Endothelial cell of umbilical vein (primary cell): ENCODE results near the gene EEF1AKMT4. TPM values are rescaled to one million over a fixed set of nuclear protein-coding genes. Genes with fewer than 3 reads are reported as not detected.
"Not testable (repeated sequence)": the region's sequence is repeated elsewhere in the genome, so short reads cannot be mapped to it uniquely, and the experiment has no call there.

ENCODE experiments used
- BruUV-seq: library from RNA; stranded (reverse); fragments of 400-500 nt; replicated peaks from 2 replicates; lab custom pipeline; 2021; lab: Mats Ljungman, UMichigan
- CTCF ChIA-PET: fragments of 300-600, 350-600 bp; sonication (Branson Sonifier 250); formaldehyde crosslinking; loops from one replicate; lab custom pipeline; 2021; ENCODE audit warnings: antibody characterized with exemption, inconsistent platforms; lab: Charles Lee
- POLR2A ChIA-PET: fragments of 300-600, 350-600 bp; sonication (Branson Sonifier 250); formaldehyde crosslinking; loops from one replicate; lab custom pipeline; 2021; ENCODE audit warnings: antibody characterized with exemption, inconsistent platforms; lab: Charles Lee
- DNase-seq: peaks from one replicate; pipeline ENCODE4 v3.0.0-alpha.2; 2011; ENCODE audit warnings: low read depth, low spot score
- FAIRE-seq: peaks from 2 replicates; lab custom pipeline; 2011; peaks lifted over from hg19 to GRCh38; lab: Jason Lieb, UNC
- H2AFZ ChIP-seq: 2 replicates; pipeline ENCODE4 v1.6.0; 2012; ENCODE audit warnings: low read depth, low read length, control low read depth, inconsistent platforms
- H3K27ac ChIP-seq: 2 replicates; pipeline ENCODE4 v1.5.1; 2011; ENCODE audit warnings: low read depth, mild to moderate bottlenecking, control low read depth, low read length, moderate library complexity; ENCODE audit not compliant: insufficient read depth
- H3K27me3 ChIP-seq, 2 experiments: 2 replicates each; pipeline versions ENCODE4 v1.6.0 to v1.6.1; 2011; ENCODE audit warnings: low read length in 2 of 2, mixed read lengths in 1 of 2; ENCODE audit not compliant: control insufficient read depth in 2 of 2, insufficient read depth in 2 of 2
- H3K36me3 ChIP-seq, 2 experiments: 2 replicates in 1 of 2; 3 replicates in 1 of 2; pipeline ENCODE4 v1.5.1; 2011; ENCODE audit warnings: low read length in 2 of 2, mild to moderate bottlenecking in 1 of 2, moderate library complexity in 1 of 2; ENCODE audit not compliant: control insufficient read depth in 2 of 2, insufficient read depth in 2 of 2; ENCODE audit errors: extremely low read depth in 1 of 2
- H3K4me1 ChIP-seq: 3 replicates; pipeline ENCODE4 v1.5.1; 2011; ENCODE audit warnings: mild to moderate bottlenecking, low read length; ENCODE audit not compliant: control insufficient read depth, insufficient read depth; ENCODE audit errors: extremely low read depth
- H3K4me2 ChIP-seq: 2 replicates; pipeline ENCODE4 v1.6.1; 2011; ENCODE audit warnings: low read length, control low read depth, mixed read lengths; ENCODE audit not compliant: insufficient read depth
- H3K4me3 ChIP-seq, 3 experiments: fragments of 200-600 bp in 1 of 3; sonication (generic), shearing (Covaris generic) in 1 of 3; replicated peaks in 1 of 3; 2 replicates each; pipeline ENCODE4 v1.5.1; 2011 to 2016; ENCODE audit warnings: control low read depth in 3 of 3, low read length in 3 of 3, mild to moderate bottlenecking in 2 of 3, inconsistent platforms in 1 of 3, low read depth in 1 of 3, moderate library complexity in 1 of 3; ENCODE audit not compliant: insufficient read depth in 1 of 3
- H3K79me2 ChIP-seq: 2 replicates; pipeline ENCODE4 v1.6.0; 2012; ENCODE audit warnings: low read length, inconsistent platforms; ENCODE audit not compliant: control insufficient read depth, insufficient read depth
- H3K9ac ChIP-seq: replicated peaks from 2 replicates; pipeline ENCODE3; 2011; ENCODE audit warnings: low read length, control low read depth; ENCODE audit not compliant: insufficient read depth; ENCODE audit errors: extremely low read depth
- H3K9me1 ChIP-seq: replicated peaks from 3 replicates; pipeline ENCODE4 v1.6.0; 2011; ENCODE audit warnings: mild to moderate bottlenecking, low read length; ENCODE audit not compliant: control insufficient read depth, insufficient read depth; ENCODE audit errors: extremely low read depth
- H3K9me3 ChIP-seq: replicated peaks from 2 replicates; pipeline ENCODE4 v1.5.1; 2012; ENCODE audit warnings: low read length, inconsistent platforms; ENCODE audit not compliant: control insufficient read depth, insufficient read depth
- H4K20me1 ChIP-seq: replicated peaks from 2 replicates; pipeline ENCODE3; 2011; ENCODE audit warnings: mild to moderate bottlenecking, low read length; ENCODE audit not compliant: control insufficient read depth, insufficient read depth; ENCODE audit errors: extremely low read depth
- CTCF ChIP-seq, 2 donors: IDR thresholded peaks; 1 replicate in 1 of 2; 2 replicates in 1 of 2; pipeline ENCODE4 v1.5.1; 2011; ENCODE audit warnings: low read length in 2 of 2, mild to moderate bottlenecking in 2 of 2, moderate library complexity in 2 of 2, control low read depth in 1 of 2, inconsistent platforms in 1 of 2, low read depth in 1 of 2; ENCODE audit not compliant: insufficient read depth in 1 of 2; ENCODE audit errors: extremely low read depth in 1 of 2
- EZH2 ChIP-seq: IDR thresholded peaks from 2 replicates; pipeline ENCODE4 v1.6.1; 2012; ENCODE audit warnings: borderline replicate concordance, low read depth, mild to moderate bottlenecking, moderate library complexity, low read length, inconsistent platforms; ENCODE audit not compliant: severe bottlenecking
- JUN ChIP-seq: IDR thresholded peaks from 2 replicates; pipeline ENCODE4 v1.6.1; 2011; ENCODE audit warnings: borderline replicate concordance, low read depth; ENCODE audit not compliant: insufficient read length, insufficient read depth
- POLR2A ChIP-seq: IDR thresholded peaks from 2 replicates; pipeline ENCODE4 v1.6.1; 2012; ENCODE audit warnings: low read depth, mild to moderate bottlenecking, control low read depth, low read length
- POLR2AphosphoS5 ChIP-seq: IDR thresholded peaks from 2 replicates; pipeline ENCODE4 v1.6.1; 2012; ENCODE audit warnings: low read depth, mild to moderate bottlenecking, control low read depth, low read length, moderate library complexity; ENCODE audit not compliant: insufficient read depth
- dilution Hi-C: fragments of 300-500 bp; cut with MboI; formaldehyde crosslinking; loops from one replicate; pipeline ENCODE4 v1.15.0; 2019; ENCODE audit warnings: low sequenced_read_pairs; ENCODE audit not compliant: extremely low pct_ligation_motif_present
- intact Hi-C: fragments of 100-400 bp; cut with micrococcal nuclease; formaldehyde crosslinking; loops from one replicate; pipeline ENCODE4 v1.10.0; 2022
- polyA plus RNA-seq, 4 experiments: library from polyadenylated mRNA; depleted of rRNA in 3 of 4; stranded (reverse) in 3 of 4; unstranded in 1 of 4; fragments of >200 nt; gene quantifications; 2 replicates each; pipeline versions ENCODE4 v1.2.1 to v1.2.3, GENCODE V29; 2011 to 2012; ENCODE audit warnings: missing spikeins in 1 of 4
- total RNA-seq: library from RNA; stranded (reverse); gene quantifications from 2 replicates; pipeline ENCODE4 v1.2.3, GENCODE V29; 2021

The EEF1AKMT4 gene
- total and polyA plus RNA-seq, 2 donors (not counting 3 experiments of a cell fraction or from before 2014, with no cell fraction given): 3.4 to 8.0 TPM

GRCh38 chr3:184261854-184262763 is 12.6 kb downstream of the EEF1AKMT4 start:
- H3K4me3 ChIP-seq: peak overlapping the region in 2 of 3 experiments; percentile 24 to 28
- peak overlapping the region; percentile 58 for H3K4me2 ChIP-seq
- no peaks in the 10 kb centered on the region for H3K79me2 ChIP-seq
- H3K9me1 ChIP-seq: no peaks in the 10 kb centered on the region
- H3K27me3 ChIP-seq: peaks cover 26 to 36% of the 10 kb centered on the region in 2 experiments
- TF ChIP-seq EZH2: peak; percentile 69
- TF ChIP-seq JUN: no peak
- TF ChIP-seq POLR2A: no peak
- ChIA-PET CTCF (interaction anchor here (1.3 to 3.2 kb wide), 3 partner anchors 11 to 34 kb away, joined by 4 to 15 read pairs (median 6); partner anchors contain the start of gene EEF1AKMT4), POLR2A (no interaction called here)
- FAIRE-seq (no peak), DNase-seq (peak; percentile 20)
- no peak overlapping the region for H3K27ac ChIP-seq
- no peaks in the 10 kb centered on the region for H3K9me3 ChIP-seq
- peaks cover 13% of the 10 kb centered on the region for H3K4me1 ChIP-seq
- BruUV-seq: no TSS peak
- H3K36me3 ChIP-seq: no peaks in the 10 kb centered on the region
- dilution Hi-C loops (no loop called here), intact Hi-C loops (no loop called here)
- H3K9ac ChIP-seq: no peak overlapping the region
- H4K20me1 ChIP-seq: no peaks in the 10 kb centered on the region
- H2AFZ ChIP-seq: peak overlapping the region; percentile 9

- TF ChIP-seq CTCF (IDR thresholded peaks at IDR 0.05; ENCODE audit: extremely low read depth in 1 of 2, insufficient read depth in 1 of 2, low read depth in 1 of 2, low read length in 2 of 2): no peak
- no peak for TF ChIP-seq POLR2A
- TF ChIP-seq POLR2AphosphoS5: no peak
- no peaks in the 10 kb centered on the region for H3K79me2 ChIP-seq
- H3K4me1 ChIP-seq: peaks cover 13% of the 10 kb centered on the region
- ChIA-PET CTCF (interaction anchor here (1.7 kb wide), 1 partner anchor 35 kb away, joined by 6 read pairs; no protein-coding TSS in a partner anchor), POLR2A (no interaction called here)
- no peaks in the 10 kb centered on the region for H4K20me1 ChIP-seq
- no peaks in the 10 kb centered on the region for H3K9me1 ChIP-seq
- H3K27ac ChIP-seq: no peak overlapping the region
- no peaks in the 10 kb centered on the region for H3K9me3 ChIP-seq
- no peak overlapping the region for H2AFZ ChIP-seq
- no peak overlapping the region for H3K9ac ChIP-seq
- no peak for FAIRE-seq
- BruUV-seq: no TSS peak
- no peak for DNase-seq
- no peaks in the 10 kb centered on the region for H3K36me3 ChIP-seq
- H3K4me2 ChIP-seq: no peak overlapping the region
- intact Hi-C loops (no loop called here), dilution Hi-C loops (no loop called here)
- no peak overlapping the region for H3K4me3 ChIP-seq
- H3K27me3 ChIP-seq: peaks cover 26 to 36% of the 10 kb centered on the region in 2 experiments
These were observed 13.3 kb downstream of the EEF1AKMT4 start for GRCh38 chr3:184262764-184263179.

- CTCF ChIA-PET, intact Hi-C loops, dilution Hi-C loops, H3K9me1 ChIP-seq, H3K4me2 ChIP-seq, H3K36me3 ChIP-seq, H3K4me1 ChIP-seq, H3K4me3 ChIP-seq, POLR2A ChIA-PET, H3K9ac ChIP-seq, H3K9me3 ChIP-seq, H3K27ac ChIP-seq, H3K79me2 ChIP-seq, H4K20me1 ChIP-seq, H2AFZ ChIP-seq, BruUV-seq, FAIRE-seq, DNase-seq: not testable (repeated sequence)
- peaks cover 8 to 11% of the 10 kb centered on the region in 2 experiments for H3K27me3 ChIP-seq
These were observed 17.8 kb downstream of the EEF1AKMT4 start for GRCh38 chr3:184267249-184267648.
